AG09309 (cell line): ENCODE results near the gene B3GAT1.

ENCODE experiments used
- DNase-seq: peaks from one replicate; pipeline ENCODE4 v3.0.0-alpha.2; 2010; ENCODE audit warnings: low read depth
- H3K4me3 ChIP-seq: 2 replicates; pipeline ENCODE4 v1.5.1; 2011; ENCODE audit warnings: mild to moderate bottlenecking, low read depth, low read length, moderate library complexity; ENCODE audit not compliant: control insufficient read depth
- TF ChIP-seq, protein P1 (sequence below): IDR thresholded peaks from 2 replicates; pipeline ENCODE4 v1.5.1; 2011; ENCODE audit warnings: mild to moderate bottlenecking, low read depth, low read length, inconsistent platforms; ENCODE audit not compliant: insufficient read depth, control insufficient read depth; ENCODE audit errors: missing control alignments

B3GAT1 gene

GRCh38 chr11:134370526-134371435 lies 41.3 kb downstream of the B3GAT1 start:
- TF ChIP-seq, protein P1, sequence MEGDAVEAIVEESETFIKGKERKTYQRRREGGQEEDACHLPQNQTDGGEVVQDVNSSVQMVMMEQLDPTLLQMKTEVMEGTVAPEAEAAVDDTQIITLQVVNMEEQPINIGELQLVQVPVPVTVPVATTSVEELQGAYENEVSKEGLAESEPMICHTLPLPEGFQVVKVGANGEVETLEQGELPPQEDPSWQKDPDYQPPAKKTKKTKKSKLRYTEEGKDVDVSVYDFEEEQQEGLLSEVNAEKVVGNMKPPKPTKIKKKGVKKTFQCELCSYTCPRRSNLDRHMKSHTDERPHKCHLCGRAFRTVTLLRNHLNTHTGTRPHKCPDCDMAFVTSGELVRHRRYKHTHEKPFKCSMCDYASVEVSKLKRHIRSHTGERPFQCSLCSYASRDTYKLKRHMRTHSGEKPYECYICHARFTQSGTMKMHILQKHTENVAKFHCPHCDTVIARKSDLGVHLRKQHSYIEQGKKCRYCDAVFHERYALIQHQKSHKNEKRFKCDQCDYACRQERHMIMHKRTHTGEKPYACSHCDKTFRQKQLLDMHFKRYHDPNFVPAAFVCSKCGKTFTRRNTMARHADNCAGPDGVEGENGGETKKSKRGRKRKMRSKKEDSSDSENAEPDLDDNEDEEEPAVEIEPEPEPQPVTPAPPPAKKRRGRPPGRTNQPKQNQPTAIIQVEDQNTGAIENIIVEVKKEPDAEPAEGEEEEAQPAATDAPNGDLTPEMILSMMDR: no peak
- no peak for DNase-seq
- no peak overlapping the region for H3K4me3 ChIP-seq

- no peak for DNase-seq
- H3K4me3 ChIP-seq: no peak overlapping the region
- TF ChIP-seq, protein P1: no peak
Observed at GRCh38 chr11:134369656-134370525, 42.2 kb downstream of the B3GAT1 start.

DNA sequence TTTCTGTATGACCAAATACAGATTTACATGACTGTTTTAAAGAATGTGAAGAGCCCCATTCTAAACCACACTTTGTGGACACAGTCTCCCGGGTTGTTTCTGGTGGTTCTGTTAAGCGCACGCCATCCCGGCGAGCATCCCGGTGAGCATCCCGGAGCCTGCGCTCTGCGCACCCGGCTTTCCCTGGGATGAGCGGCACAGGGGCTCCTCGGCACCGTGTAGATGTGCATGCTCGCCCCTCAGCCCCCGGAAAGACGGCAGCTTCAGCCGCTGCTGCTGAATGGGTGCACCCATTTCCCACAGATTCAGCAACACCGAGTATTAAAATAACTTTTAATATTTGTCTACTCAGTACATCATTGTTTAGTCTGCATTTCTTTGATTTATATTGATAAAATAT lies 44.3 kb downstream of the B3GAT1 start:
- H3K4me3 ChIP-seq: no peak overlapping the region

GRCh38 chr11:134366254-134366653 lies 45.8 kb downstream of the B3GAT1 start:
- no peak for DNase-seq
- TF ChIP-seq, protein P1: no peak
- H3K4me3 ChIP-seq: no peak overlapping the region

More for the DNA sequence above, 44.3 kb downstream of the B3GAT1 start:
- DNase-seq: no peak
- TF ChIP-seq, protein P1: no peak

- DNase-seq: no peak
- TF ChIP-seq, protein P1: no peak
- H3K4me3 ChIP-seq: no peak overlapping the region
Observed at GRCh38 chr11:134365011-134365925, 46.8 kb downstream of the B3GAT1 start.

DNA sequence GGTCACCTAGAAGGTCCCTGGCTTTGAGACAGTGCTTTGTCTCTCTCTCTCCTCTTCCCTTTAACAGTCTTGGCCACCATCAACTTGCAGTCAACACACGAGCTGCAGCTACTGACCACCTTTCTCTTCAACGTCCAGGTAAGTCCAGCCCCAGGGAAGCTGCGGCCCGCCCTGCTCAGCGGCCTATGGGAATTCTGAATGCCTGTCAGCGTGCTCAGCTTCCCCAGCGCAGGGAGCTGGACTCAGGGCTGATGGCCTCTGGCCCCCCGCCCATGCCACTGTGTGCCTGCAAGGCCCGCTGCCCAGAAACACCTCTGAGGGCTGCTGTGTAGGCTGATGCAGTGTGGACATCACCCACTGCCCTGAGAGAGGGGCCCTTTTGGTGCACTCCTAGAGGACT lies 47.8 kb downstream of the B3GAT1 start:
- DNase-seq: no peak
- no peak overlapping the region for H3K4me3 ChIP-seq
- TF ChIP-seq, protein P1: no peak
